Osteoblast (primary cell): Measurements from ENCODE around the gene RNPEPL1. TPM values are rescaled to one million over a fixed set of nuclear protein-coding genes. Genes with fewer than 3 reads are reported as not detected.

Experiments
- DNase-seq: peaks from one replicate; pipeline ENCODE4 v3.0.0; 2011; ENCODE audit warnings: low spot score, mixed read lengths; ENCODE audit not compliant: insufficient read length; ENCODE audit errors: missing footprints
- H2AFZ ChIP-seq: 2 replicates; pipeline ENCODE4 v1.6.0; 2011; ENCODE audit warnings: mild to moderate bottlenecking, low read length
- H3K27ac ChIP-seq: 2 replicates; pipeline ENCODE4 v1.5.1; 2011; ENCODE audit warnings: mild to moderate bottlenecking, low read depth, low read length, moderate library complexity
- H3K27me3 ChIP-seq: 2 replicates; pipeline ENCODE4 v1.6.0; 2012; ENCODE audit warnings: mild to moderate bottlenecking, control low read depth, inconsistent platforms, low read length, moderate library complexity; ENCODE audit not compliant: insufficient read depth
- H3K36me3 ChIP-seq: 2 replicates; pipeline ENCODE4 v1.5.1; 2011; ENCODE audit warnings: mild to moderate bottlenecking, low read length, control low read depth, moderate library complexity; ENCODE audit not compliant: insufficient read depth
- H3K4me1 ChIP-seq: 2 replicates; pipeline ENCODE4 v1.5.1; 2011; ENCODE audit warnings: mild to moderate bottlenecking, low read length, control low read depth, moderate library complexity; ENCODE audit not compliant: insufficient read depth
- H3K4me2 ChIP-seq: 2 replicates; pipeline ENCODE4 v1.6.0; 2011; ENCODE audit warnings: mild to moderate bottlenecking, low read length; ENCODE audit not compliant: insufficient read depth
- H3K4me3 ChIP-seq: fragments of 200-600 bp; sonication (generic); 3 replicates; pipeline ENCODE4 v1.5.1; 2012; ENCODE audit warnings: mild to moderate bottlenecking, low read length, inconsistent platforms; ENCODE audit not compliant: insufficient read depth
- H3K79me2 ChIP-seq: 2 replicates; pipeline ENCODE4 v1.6.0; 2012; ENCODE audit warnings: mild to moderate bottlenecking, low read length, control low read depth, inconsistent platforms; ENCODE audit not compliant: insufficient read depth
- H3K9me3 ChIP-seq: 2 replicates; pipeline ENCODE4 v1.5.1; 2011; ENCODE audit warnings: low read depth, low read length, control low read depth
- H4K20me1 ChIP-seq: 2 replicates; pipeline ENCODE4 v1.6.0; 2012; ENCODE audit warnings: mild to moderate bottlenecking, low read length, control low read depth; ENCODE audit not compliant: insufficient read depth
- CTCF ChIP-seq: IDR thresholded peaks from 2 replicates; pipeline ENCODE4 v1.5.1; 2011; ENCODE audit warnings: mild to moderate bottlenecking, low read depth, low read length, moderate library complexity; ENCODE audit errors: extremely low read depth
- total RNA-seq: library from RNA; depleted of rRNA; stranded (reverse); fragments of >200 nt; gene quantifications from 2 replicates; pipeline ENCODE4 v1.2.3, GENCODE V29; 2012

RNPEPL1 gene
- total RNA-seq, 1 donor: 13.0 TPM

- Histone ChIP-seq H3K27ac (no peak overlapping the region), H4K20me1 (no peaks in the 10 kb centered on the region), H3K4me1 (peaks cover 25% of the 10 kb centered on the region), H2AFZ (no peak overlapping the region), H3K79me2 (peaks cover 13% of the 10 kb centered on the region), H3K9me3 (no peaks in the 10 kb centered on the region), H3K27me3 (no peaks in the 10 kb centered on the region), H3K4me2 (no peak overlapping the region), H3K36me3 (no peaks in the 10 kb centered on the region), H3K4me3 (no peak overlapping the region)
- DNase-seq: peak; percentile 72
- TF ChIP-seq CTCF: no peak
These were observed 1.8 kb downstream of the RNPEPL1 start for GRCh38 chr2:240569998-240570530.

GRCh38 chr2:240570531-240571313 is 2.4 kb downstream of the RNPEPL1 start:
- Histone ChIP-seq H3K27me3 (no peaks in the 10 kb centered on the region), H3K4me3 (no peak overlapping the region), H3K27ac (no peak overlapping the region), H3K36me3 (no peaks in the 10 kb centered on the region), H4K20me1 (no peaks in the 10 kb centered on the region), H3K9me3 (no peaks in the 10 kb centered on the region), H3K4me1 (peaks cover 21% of the 10 kb centered on the region), H3K4me2 (no peak overlapping the region), H3K79me2 (peaks cover 13% of the 10 kb centered on the region), H2AFZ (no peak overlapping the region)
- peak; percentile 73 for DNase-seq
- no peak for TF ChIP-seq CTCF

GRCh38 chr2:240571314-240571973 is 3.2 kb downstream of the RNPEPL1 start:
- Histone ChIP-seq H3K4me3 (no peak overlapping the region), H3K9me3 (no peaks in the 10 kb centered on the region), H3K4me2 (no peak overlapping the region), H3K27ac (no peak overlapping the region), H4K20me1 (no peaks in the 10 kb centered on the region), H3K36me3 (no peaks in the 10 kb centered on the region), H3K27me3 (no peaks in the 10 kb centered on the region), H3K79me2 (peaks cover 13% of the 10 kb centered on the region), H3K4me1 (peaks cover 15% of the 10 kb centered on the region), H2AFZ (no peak overlapping the region)
- peak; percentile 76 for DNase-seq
- no peak for TF ChIP-seq CTCF
